Nephron (organoid): Measurements from ENCODE around the gene CELF1.

Source experiments
- H3K27ac Mint-ChIP-seq, 3 experiments: 2 replicates each; pipeline ENCODE4 v1.8.0; 2020; ENCODE audit warnings: mixed read lengths in 3 of 3, mild to moderate bottlenecking in 2 of 3, moderate library complexity in 1 of 3
- H3K27me3 Mint-ChIP-seq: 2 replicates; pipeline ENCODE4 v1.8.0; 2021; ENCODE audit warnings: low read depth, mild to moderate bottlenecking, moderate library complexity, mixed read lengths
- H3K36me3 Mint-ChIP-seq: 2 replicates; pipeline ENCODE4 v1.8.0; 2020; ENCODE audit warnings: low read depth, mixed read lengths
- H3K4me1 Mint-ChIP-seq: 2 replicates; pipeline ENCODE4 v1.8.0; 2020; ENCODE audit warnings: mixed read lengths
- H3K4me3 Mint-ChIP-seq, 3 experiments: 2 replicates each; pipeline ENCODE4 v1.8.0; 2020; ENCODE audit warnings: mild to moderate bottlenecking in 3 of 3, mixed read lengths in 3 of 3, moderate library complexity in 2 of 3
- H3K9me3 Mint-ChIP-seq: 2 replicates; pipeline ENCODE4 v1.8.0; 2020; ENCODE audit warnings: mixed read lengths
- CTCF ChIP-seq, 3 experiments: fragments of 200-600 bp; sonication (generic); IDR thresholded peaks; one replicate each; pipeline ENCODE4 v1.5.0; 2021; ENCODE audit warnings: antibody characterized with exemption in 3 of 3; ENCODE audit not compliant: unreplicated experiment in 3 of 3

CELF1 gene

DNA sequence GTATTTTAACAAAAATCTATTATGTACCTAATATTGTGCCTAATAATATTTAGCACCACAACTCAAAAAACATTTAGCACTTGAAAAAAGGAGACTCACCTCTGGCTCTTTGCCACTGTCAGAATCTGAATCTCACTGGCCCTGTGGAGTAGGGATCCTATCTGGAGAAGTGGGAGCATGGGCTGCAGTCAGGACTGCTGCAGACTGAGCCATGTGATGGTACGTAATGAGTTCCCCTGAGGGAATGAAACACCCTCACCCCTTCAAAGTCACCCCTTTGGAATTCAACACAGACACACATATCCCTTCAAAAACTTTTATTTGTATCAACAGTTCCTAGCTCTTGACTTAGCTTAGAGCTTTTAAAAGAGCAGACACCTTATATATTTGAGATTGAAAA lies 19.0 kb upstream of the CELF1 start:
- no peak for TF ChIP-seq CTCF (IDR thresholded peaks at IDR 0.05; ENCODE audit: unreplicated experiment in 3 of 3)
- Mint-ChIP-seq H3K27me3 (no peaks in the 10 kb centered on the region), H3K4me3 (no peak overlapping the region), H3K4me1 (peaks cover 18% of the 10 kb centered on the region), H3K27ac (peak overlapping the region in 1 of 3 experiments; percentile 73), H3K36me3 (peaks cover 50% of the 10 kb centered on the region), H3K9me3 (no peaks in the 10 kb centered on the region)

DNA sequence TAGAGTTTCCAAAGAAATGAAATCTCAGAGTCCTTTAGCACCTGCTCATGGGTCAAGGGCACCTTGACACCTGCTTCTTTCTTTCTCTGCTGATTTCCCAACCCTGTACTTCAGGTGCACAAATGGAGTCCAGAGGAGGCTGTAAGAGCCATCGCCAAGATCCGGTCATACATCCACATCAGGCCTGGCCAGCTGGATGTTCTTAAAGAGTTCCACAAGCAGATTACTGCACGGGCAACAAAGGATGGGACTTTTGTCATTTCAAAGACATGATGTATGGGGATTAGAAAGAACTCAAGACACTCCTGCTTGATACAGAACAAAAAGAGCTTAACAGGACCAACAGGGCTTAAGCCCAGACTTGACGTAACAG lies 18.4 kb upstream of the CELF1 start:
- H3K4me3 Mint-ChIP-seq: no peak overlapping the region
- H3K36me3 Mint-ChIP-seq: peaks cover 46% of the 10 kb centered on the region
- H3K4me1 Mint-ChIP-seq: peaks cover 22% of the 10 kb centered on the region
- H3K27me3 Mint-ChIP-seq: no peaks in the 10 kb centered on the region
- no peaks in the 10 kb centered on the region for H3K9me3 Mint-ChIP-seq
- TF ChIP-seq CTCF (IDR thresholded peaks at IDR 0.05; ENCODE audit: unreplicated experiment in 3 of 3): no peak
- H3K27ac Mint-ChIP-seq: no peak overlapping the region

DNA sequence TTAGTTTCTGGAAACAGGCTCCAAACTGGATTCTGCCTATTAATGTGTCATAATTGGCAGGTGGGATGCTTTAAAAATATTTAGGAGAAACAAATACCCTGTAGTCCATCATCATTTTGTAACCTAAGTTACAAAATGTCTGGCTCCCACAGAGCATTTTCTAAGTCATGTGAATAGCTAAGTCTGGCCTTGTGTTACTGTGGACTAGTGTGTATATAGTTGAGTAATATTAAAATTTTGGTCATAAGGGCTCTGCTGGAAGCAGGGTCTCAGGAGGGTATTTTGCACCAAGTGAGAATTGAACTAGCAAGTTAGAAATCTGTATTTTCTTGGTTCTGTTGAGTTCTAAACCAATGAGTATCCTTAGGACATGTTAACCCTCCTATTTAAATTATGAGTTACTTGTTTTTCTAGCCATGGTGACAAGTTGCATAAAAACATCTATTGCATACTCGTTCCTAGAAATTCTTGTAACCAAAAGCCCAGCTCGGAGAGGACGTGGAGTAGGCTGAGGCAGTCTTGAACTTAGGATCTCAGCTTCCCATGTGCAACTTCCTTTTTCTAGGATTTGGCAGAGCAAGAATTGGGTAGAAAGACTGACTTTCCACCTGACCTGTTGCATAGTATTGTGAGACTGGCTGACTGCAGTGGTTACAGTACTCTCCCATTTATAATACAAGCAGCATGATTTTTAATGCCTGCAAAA lies 17.9 kb upstream of the CELF1 start:
- Mint-ChIP-seq H3K27me3 (no peaks in the 10 kb centered on the region), H3K36me3 (peaks cover 43% of the 10 kb centered on the region), H3K4me1 (peaks cover 23% of the 10 kb centered on the region), H3K9me3 (no peaks in the 10 kb centered on the region), H3K4me3 (no peak overlapping the region), H3K27ac (no peak overlapping the region)
- no peak for TF ChIP-seq CTCF (IDR thresholded peaks at IDR 0.05; ENCODE audit: unreplicated experiment in 3 of 3)

GRCh38 chr11:47569646-47570045 lies 16.7 kb upstream of the CELF1 start:
- TF ChIP-seq CTCF (IDR thresholded peaks at IDR 0.05; ENCODE audit: unreplicated experiment in 3 of 3): no peak
- Mint-ChIP-seq H3K4me3 (no peak overlapping the region), H3K36me3 (peaks cover 37% of the 10 kb centered on the region), H3K27me3 (no peaks in the 10 kb centered on the region), H3K27ac (no peak overlapping the region), H3K4me1 (peaks cover 26% of the 10 kb centered on the region), H3K9me3 (no peaks in the 10 kb centered on the region)

- Mint-ChIP-seq H3K36me3 (peaks cover 12% of the 10 kb centered on the region), H3K27ac (peak overlapping the region; percentile 57 to 72 (median 69)), H3K4me3 (peak overlapping the region; percentile 81 to 84 (median 82)), H3K27me3 (no peaks in the 10 kb centered on the region), H3K4me1 (peaks cover 9% of the 10 kb centered on the region), H3K9me3 (no peaks in the 10 kb centered on the region)
- TF ChIP-seq CTCF (IDR thresholded peaks at IDR 0.05; ENCODE audit: unreplicated experiment in 3 of 3): no peak
Measured at GRCh38 chr11:47566149-47566698, 13.3 kb upstream of the CELF1 start.
